ENCODE results near the gene CCDC186.

CCDC186 gene

GRCh38 chr10:114103284-114103683, 70.7 kb downstream of the CCDC186 start:
- no peak for DNase-seq

- no peak for DNase-seq
These were observed 71.7 kb downstream of the CCDC186 start for GRCh38 chr10:114102256-114102655.

- DNase-seq: no peak
These were observed 72.9 kb downstream of the CCDC186 start for GRCh38 chr10:114100848-114101741.

GRCh38 chr10:114096864-114097263, 77.1 kb downstream of the CCDC186 start:
- DNase-seq: no peak

- DNase-seq: no peak
These were observed 78.3 kb downstream of the CCDC186 start for GRCh38 chr10:114095559-114096337.

GRCh38 chr10:114094795-114095194, 79.2 kb downstream of the CCDC186 start:
- DNase-seq: no peak

- no peak for DNase-seq
These were observed 86.3 kb downstream of the CCDC186 start for GRCh38 chr10:114087655-114088054.

- no peak for DNase-seq
These were observed 86.7 kb downstream of the CCDC186 start for GRCh38 chr10:114087255-114087654.

GRCh38 chr10:114084215-114084614, 89.8 kb downstream of the CCDC186 start:
- DNase-seq: no peak

GRCh38 chr10:114083040-114083439, 91.0 kb downstream of the CCDC186 start:
- DNase-seq: no peak

GRCh38 chr10:114081911-114082583, 92.0 kb downstream of the CCDC186 start:
- DNase-seq: no peak

- no peak for DNase-seq
These were observed 94.6 kb downstream of the CCDC186 start for GRCh38 chr10:114079421-114079820.

GRCh38 chr10:114078346-114078745, 95.7 kb downstream of the CCDC186 start:
- no peak for DNase-seq

GRCh38 chr10:114077815-114078219, 96.2 kb downstream of the CCDC186 start:
- no peak for DNase-seq

- no peak for DNase-seq
These were observed 96.7 kb downstream of the CCDC186 start for GRCh38 chr10:114077347-114077746.

GRCh38 chr10:114075093-114075492, 98.9 kb downstream of the CCDC186 start:
- DNase-seq: no peak

- no peak for DNase-seq
These were observed 100.4 kb downstream of the CCDC186 start for GRCh38 chr10:114073395-114074186.

- DNase-seq: no peak
These were observed 102.8 kb downstream of the CCDC186 start for GRCh38 chr10:114071178-114071577.

Data from stimulated activated CD4-positive, alpha-beta T cell treated with anti-CD3 and anti-CD28 coated beads, Interleukin-4, amount 100 ng/mL, for 24 hours (primary cell).